Lower leg skin (tissue), 3 donors: ENCODE measurements around the gene GRAP.

Experiments used
- POLR2A ChIP-seq, 2 donors: fragments of 450-650 bp; IDR thresholded peaks; one replicate each; pipeline ENCODE4 v1.6.1; 2016 to 2017; ENCODE audit warnings: antibody characterized with exemption in 2 of 2, mild to moderate bottlenecking in 1 of 2, moderate library complexity in 1 of 2
- TF ChIP-seq, protein P1 (sequence below), 3 donors: fragments of 450-650 bp; IDR thresholded peaks; one replicate each; pipeline ENCODE4 v1.5.1; 2016; ENCODE audit warnings: antibody characterized with exemption in 3 of 3, mild to moderate bottlenecking in 3 of 3, moderate library complexity in 2 of 3

DNA sequence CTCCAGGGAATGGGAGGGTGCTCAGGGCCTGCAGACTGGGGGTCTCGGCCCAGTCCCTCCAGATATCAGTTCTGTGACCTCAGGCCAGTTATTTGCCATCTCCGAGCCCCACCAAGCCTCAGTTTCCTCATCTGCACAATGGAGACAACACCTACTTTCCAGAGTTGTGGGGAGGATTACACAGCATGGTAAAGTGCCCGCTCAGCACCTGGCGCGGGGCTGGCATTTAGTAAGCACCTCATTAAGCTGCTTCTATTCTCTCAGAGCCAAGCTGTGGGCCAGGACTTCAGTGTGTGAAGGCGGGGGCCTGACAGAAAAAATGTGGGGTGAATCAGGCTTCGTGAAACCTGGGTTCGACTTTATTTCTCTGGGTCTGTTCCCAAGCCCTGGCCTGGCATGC, 47.4 kb downstream of the GRAP start:
- TF ChIP-seq, protein P1, sequence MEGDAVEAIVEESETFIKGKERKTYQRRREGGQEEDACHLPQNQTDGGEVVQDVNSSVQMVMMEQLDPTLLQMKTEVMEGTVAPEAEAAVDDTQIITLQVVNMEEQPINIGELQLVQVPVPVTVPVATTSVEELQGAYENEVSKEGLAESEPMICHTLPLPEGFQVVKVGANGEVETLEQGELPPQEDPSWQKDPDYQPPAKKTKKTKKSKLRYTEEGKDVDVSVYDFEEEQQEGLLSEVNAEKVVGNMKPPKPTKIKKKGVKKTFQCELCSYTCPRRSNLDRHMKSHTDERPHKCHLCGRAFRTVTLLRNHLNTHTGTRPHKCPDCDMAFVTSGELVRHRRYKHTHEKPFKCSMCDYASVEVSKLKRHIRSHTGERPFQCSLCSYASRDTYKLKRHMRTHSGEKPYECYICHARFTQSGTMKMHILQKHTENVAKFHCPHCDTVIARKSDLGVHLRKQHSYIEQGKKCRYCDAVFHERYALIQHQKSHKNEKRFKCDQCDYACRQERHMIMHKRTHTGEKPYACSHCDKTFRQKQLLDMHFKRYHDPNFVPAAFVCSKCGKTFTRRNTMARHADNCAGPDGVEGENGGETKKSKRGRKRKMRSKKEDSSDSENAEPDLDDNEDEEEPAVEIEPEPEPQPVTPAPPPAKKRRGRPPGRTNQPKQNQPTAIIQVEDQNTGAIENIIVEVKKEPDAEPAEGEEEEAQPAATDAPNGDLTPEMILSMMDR (IDR thresholded peaks at IDR 0.05): no peak
- TF ChIP-seq POLR2A (IDR thresholded peaks at IDR 0.05): no peak
